Breast epithelium (tissue), 3 donors: Measurements from ENCODE around the gene TMEM117.

Source experiments
- CTCF ChIP-seq, 3 donors: fragments of 450-650 bp; IDR thresholded peaks; one replicate each; pipeline ENCODE4 v1.5.1; 2016 to 2017; ENCODE audit warnings: antibody characterized with exemption in 3 of 3, mild to moderate bottlenecking in 3 of 3, moderate library complexity in 3 of 3
- POLR2A ChIP-seq: fragments of 450-650 bp; IDR thresholded peaks from one replicate; pipeline ENCODE4 v1.6.1; 2016; ENCODE audit warnings: antibody characterized with exemption, mild to moderate bottlenecking, moderate library complexity
- POLR2AphosphoS5 ChIP-seq, 3 donors: sonication (generic); formaldehyde crosslinking; IDR thresholded peaks; one replicate each; pipeline ENCODE4 v1.6.1; 2017; ENCODE audit warnings: antibody characterized with exemption in 3 of 3

- TF ChIP-seq CTCF (IDR thresholded peaks at IDR 0.05) (no peak), POLR2A (no peak), POLR2AphosphoS5 (IDR thresholded peaks at IDR 0.05) (no peak)
Measured at GRCh38 chr12:43812057-43812456, 23.8 kb upstream of the TMEM117 start.
